Frontal cortex (tissue), 4 donors: ENCODE measurements around the gene TMPRSS13. TPM values are rescaled to one million over a fixed set of nuclear protein-coding genes. Genes with fewer than 3 reads are reported as not detected.

Experiments
- DNase-seq, 2 donors: peaks; one replicate each; pipeline ENCODE4 v3.0.0; 2012; ENCODE audit warnings: low spot score in 2 of 2
- FAIRE-seq: peaks from 2 replicates; lab custom pipeline; 2012; peaks lifted over from hg19 to GRCh38; lab: Jason Lieb, UNC
- total RNA-seq: library from RNA; depleted of rRNA; stranded (reverse); fragments of >200 nt; gene quantifications from one replicate; pipeline ENCODE4 v1.2.3, GENCODE V29; 2014
- donor health status: control.
- donor health status: control.
- donor health status: control.

The TMPRSS13 gene
- total RNA-seq, 1 donor from 2014 or later: 0.41 TPM

GRCh38 chr11:117902001-117902845 lies 27.0 kb downstream of the TMPRSS13 start:
- DNase-seq (no peak), FAIRE-seq (no peak)

- DNase-seq: no peak
These were observed 27.6 kb downstream of the TMPRSS13 start for GRCh38 chr11:117901601-117902000.

GRCh38 chr11:117900720-117901440 lies 28.3 kb downstream of the TMPRSS13 start:
- FAIRE-seq: no peak
- no peak for DNase-seq

More at GRCh38 chr11:117901601-117902000, 27.6 kb downstream of the TMPRSS13 start:
- FAIRE-seq: no peak

GRCh38 chr11:117900121-117900648 lies 29.0 kb downstream of the TMPRSS13 start:
- no peak for FAIRE-seq
- no peak for DNase-seq

- DNase-seq (no peak), FAIRE-seq (no peak)
These were observed 31.1 kb downstream of the TMPRSS13 start for GRCh38 chr11:117898059-117898458.

GRCh38 chr11:117892651-117893050 lies 36.6 kb downstream of the TMPRSS13 start:
- FAIRE-seq (no peak), DNase-seq (no peak)

- FAIRE-seq (no peak), DNase-seq (no peak)
These were observed 37.8 kb downstream of the TMPRSS13 start for GRCh38 chr11:117891362-117891761.

GRCh38 chr11:117888139-117888566 lies 41.0 kb downstream of the TMPRSS13 start:
- no peak for FAIRE-seq
- DNase-seq: no peak

- FAIRE-seq: no peak
- no peak for DNase-seq
These were observed 41.6 kb downstream of the TMPRSS13 start for GRCh38 chr11:117887431-117888138.

GRCh38 chr11:117885777-117886176 lies 43.4 kb downstream of the TMPRSS13 start:
- no peak for DNase-seq
- FAIRE-seq: no peak

GRCh38 chr11:117884994-117885393 lies 44.2 kb downstream of the TMPRSS13 start:
- DNase-seq: no peak
- no peak for FAIRE-seq

- no peak for DNase-seq
- no peak for FAIRE-seq
These were observed 46.1 kb downstream of the TMPRSS13 start for GRCh38 chr11:117883063-117883462.

- no peak for DNase-seq
- no peak for FAIRE-seq
These were observed 46.8 kb downstream of the TMPRSS13 start for GRCh38 chr11:117882311-117882905.

GRCh38 chr11:117881217-117881616 lies 48.0 kb downstream of the TMPRSS13 start:
- DNase-seq (no peak), FAIRE-seq (no peak)

GRCh38 chr11:117879516-117880480 lies 49.4 kb downstream of the TMPRSS13 start:
- no peak for DNase-seq
- FAIRE-seq: no peak

GRCh38 chr11:117878939-117879475 lies 50.2 kb downstream of the TMPRSS13 start:
- FAIRE-seq (no peak), DNase-seq (no peak)

- DNase-seq (no peak), FAIRE-seq (no peak)
These were observed 50.8 kb downstream of the TMPRSS13 start for GRCh38 chr11:117878314-117878938.
